Fibroblast of mammary gland (primary cell): ENCODE results near the gene TMEM164.

Experiments
- DNase-seq: peaks from one replicate; pipeline ENCODE4 v3.0.0-alpha.2; 2010; ENCODE audit warnings: low read depth
- H3K4me3 ChIP-seq: 2 replicates; pipeline ENCODE4 v1.5.1; 2011; ENCODE audit warnings: low read depth, mild to moderate bottlenecking, low read length, moderate library complexity; ENCODE audit not compliant: control insufficient read depth
- TF ChIP-seq, protein P1 (sequence below): conservative IDR thresholded peaks from 2 replicates; pipeline ENCODE4 v1.5.1; 2011; ENCODE audit warnings: low read depth, low read length, inconsistent platforms; ENCODE audit not compliant: control insufficient read depth, insufficient read depth

TMEM164 gene

DNA sequence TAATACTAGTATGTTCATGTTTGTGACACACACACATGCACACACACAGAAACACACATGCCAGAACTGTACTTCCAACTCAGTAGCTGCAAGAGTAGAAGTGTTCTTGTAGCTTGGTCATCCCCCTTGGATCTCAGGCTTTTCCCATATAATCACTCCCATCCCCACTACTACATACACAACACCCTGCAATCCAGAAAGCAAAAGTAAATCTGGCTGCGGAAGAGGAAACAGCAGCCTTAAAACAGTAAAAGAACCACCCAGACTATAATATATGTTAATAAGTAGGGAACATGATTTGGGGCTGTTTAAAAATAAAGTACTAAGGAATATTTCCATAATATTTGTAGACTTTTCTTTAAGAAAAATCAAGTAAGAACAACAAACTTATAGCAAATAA, 211.8 kb downstream of the TMEM164 start:
- no peak for DNase-seq
- H3K4me3 ChIP-seq = no peak overlapping the region
- TF ChIP-seq, protein P1, sequence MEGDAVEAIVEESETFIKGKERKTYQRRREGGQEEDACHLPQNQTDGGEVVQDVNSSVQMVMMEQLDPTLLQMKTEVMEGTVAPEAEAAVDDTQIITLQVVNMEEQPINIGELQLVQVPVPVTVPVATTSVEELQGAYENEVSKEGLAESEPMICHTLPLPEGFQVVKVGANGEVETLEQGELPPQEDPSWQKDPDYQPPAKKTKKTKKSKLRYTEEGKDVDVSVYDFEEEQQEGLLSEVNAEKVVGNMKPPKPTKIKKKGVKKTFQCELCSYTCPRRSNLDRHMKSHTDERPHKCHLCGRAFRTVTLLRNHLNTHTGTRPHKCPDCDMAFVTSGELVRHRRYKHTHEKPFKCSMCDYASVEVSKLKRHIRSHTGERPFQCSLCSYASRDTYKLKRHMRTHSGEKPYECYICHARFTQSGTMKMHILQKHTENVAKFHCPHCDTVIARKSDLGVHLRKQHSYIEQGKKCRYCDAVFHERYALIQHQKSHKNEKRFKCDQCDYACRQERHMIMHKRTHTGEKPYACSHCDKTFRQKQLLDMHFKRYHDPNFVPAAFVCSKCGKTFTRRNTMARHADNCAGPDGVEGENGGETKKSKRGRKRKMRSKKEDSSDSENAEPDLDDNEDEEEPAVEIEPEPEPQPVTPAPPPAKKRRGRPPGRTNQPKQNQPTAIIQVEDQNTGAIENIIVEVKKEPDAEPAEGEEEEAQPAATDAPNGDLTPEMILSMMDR = no peak

GRCh38 chrX:110215411-110215810, 212.5 kb downstream of the TMEM164 start:
- DNase-seq = no peak
- TF ChIP-seq, protein P1 = no peak
- H3K4me3 ChIP-seq = no peak overlapping the region

DNA sequence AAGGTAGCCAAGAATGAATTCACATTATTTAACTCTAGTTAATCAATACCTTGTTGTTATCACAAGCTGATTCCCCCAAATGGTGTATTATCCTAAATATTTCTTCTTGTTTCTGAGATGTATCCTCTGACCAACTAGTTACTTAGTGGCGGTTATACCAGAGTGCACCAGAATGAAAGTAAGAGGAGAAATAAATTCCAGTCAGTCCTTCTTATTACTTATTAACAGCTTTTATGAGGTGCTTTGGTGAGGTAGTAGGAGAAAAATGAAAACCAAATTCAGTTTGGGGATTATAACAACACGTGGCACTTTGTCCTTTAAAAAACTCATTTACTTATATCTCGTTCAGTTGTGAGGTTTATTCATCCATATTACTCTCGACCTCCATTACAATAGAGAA, 213.1 kb downstream of the TMEM164 start:
- TF ChIP-seq, protein P1 = no peak
- no peak for DNase-seq
- no peak overlapping the region for H3K4me3 ChIP-seq

DNA sequence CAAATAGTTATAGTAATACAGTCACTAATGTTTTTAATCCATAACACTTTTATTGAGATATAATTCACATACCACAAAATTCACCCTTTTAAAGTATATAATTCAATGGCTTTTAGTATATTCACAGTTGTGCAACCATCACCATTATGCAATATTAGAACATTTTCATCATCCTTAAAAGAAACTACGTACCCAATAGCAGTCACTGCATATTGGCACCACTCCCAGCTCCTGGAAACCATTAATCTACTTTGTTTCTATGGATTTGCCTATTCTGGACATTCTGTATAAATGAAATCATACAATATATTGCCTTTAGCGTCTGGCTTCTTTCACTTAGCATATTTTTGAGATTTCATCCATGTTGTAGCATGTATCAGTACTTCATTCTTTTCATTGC, 215.7 kb downstream of the TMEM164 start:
- no peak overlapping the region for H3K4me3 ChIP-seq
- peak; percentile 92 for DNase-seq
- TF ChIP-seq, protein P1 = no peak

GRCh38 chrX:110219920-110220319, 217.0 kb downstream of the TMEM164 start:
- no peak overlapping the region for H3K4me3 ChIP-seq
- TF ChIP-seq, protein P1 = no peak
- peak; percentile 77 for DNase-seq

- DNase-seq = no peak
- no peak overlapping the region for H3K4me3 ChIP-seq
- TF ChIP-seq, protein P1 = no peak
Measured at GRCh38 chrX:110222497-110223257, 219.8 kb downstream of the TMEM164 start.
